ENCODE measurements around the gene TOMM20. TPM values are rescaled to one million over a fixed set of nuclear protein-coding genes. Genes with fewer than 3 reads are reported as not detected.
"Not testable (repeated sequence)": the region's sequence is repeated elsewhere in the genome, so short reads cannot be mapped to it uniquely, and the experiment has no call there.

Gene TOMM20
- total RNA-seq, 1 donor from 2014 or later = 74.4 TPM

GRCh38 chr1:235079443-235080296 lies 49.0 kb downstream of the TOMM20 start:
- peak in 1 of 2 donors; percentile 66 for DNase-seq (ENCODE audit: low read depth in 2 of 2)

- no peak for DNase-seq (ENCODE audit: low read depth in 2 of 2)
Observed at GRCh38 chr1:235078480-235079381, 49.9 kb downstream of the TOMM20 start.

GRCh38 chr1:235077571-235078479 lies 50.8 kb downstream of the TOMM20 start:
- peak in 1 of 2 donors; percentile 47 for DNase-seq (ENCODE audit: low read depth in 2 of 2)

- no peak for DNase-seq (ENCODE audit: low read depth in 2 of 2)
Observed at GRCh38 chr1:235077163-235077540, 51.5 kb downstream of the TOMM20 start.

- DNase-seq (ENCODE audit: low read depth in 2 of 2) = no peak
Observed at GRCh38 chr1:235076504-235077162, 52.0 kb downstream of the TOMM20 start.

- DNase-seq (ENCODE audit: low read depth in 2 of 2) = peak in 1 of 2 donors; percentile 42
Observed at GRCh38 chr1:235075777-235076308, 52.8 kb downstream of the TOMM20 start.

GRCh38 chr1:235075048-235075776 lies 53.4 kb downstream of the TOMM20 start:
- peak; percentile 90 to 92 for DNase-seq (ENCODE audit: low read depth in 2 of 2)

- peak; percentile 75 to 79 for DNase-seq (ENCODE audit: low read depth in 2 of 2)
Observed at GRCh38 chr1:235074523-235075047, 54.1 kb downstream of the TOMM20 start.

- no peak for DNase-seq (ENCODE audit: low read depth in 2 of 2)
Observed at GRCh38 chr1:235073968-235074522, 54.6 kb downstream of the TOMM20 start.

GRCh38 chr1:235073331-235073967 lies 55.2 kb downstream of the TOMM20 start:
- no peak for DNase-seq (ENCODE audit: low read depth in 2 of 2)

GRCh38 chr1:235072577-235072976 lies 56.1 kb downstream of the TOMM20 start:
- not testable (repeated sequence) for DNase-seq (ENCODE audit: low read depth in 2 of 2)

GRCh38 chr1:235072096-235072495 lies 56.5 kb downstream of the TOMM20 start:
- no peak for DNase-seq (ENCODE audit: low read depth in 2 of 2)

GRCh38 chr1:235070819-235071218 lies 57.8 kb downstream of the TOMM20 start:
- no peak for DNase-seq (ENCODE audit: low read depth in 2 of 2)

- peak in 1 of 2 donors; percentile 75 for DNase-seq (ENCODE audit: low read depth in 2 of 2)
Observed at GRCh38 chr1:235069577-235070563, 58.8 kb downstream of the TOMM20 start.

- DNase-seq (ENCODE audit: low read depth in 2 of 2) = no peak
Observed at GRCh38 chr1:235069176-235069575, 59.5 kb downstream of the TOMM20 start.

- DNase-seq (ENCODE audit: low read depth in 2 of 2) = peak in 1 of 2 donors; percentile 34
Observed at GRCh38 chr1:235068158-235069121, 60.2 kb downstream of the TOMM20 start.

Data from lung microvascular endothelial cell (primary cell).